Neural crest cell (in vitro differentiated cells): Measurements from ENCODE around the gene WDR82. TPM values are rescaled to one million over a fixed set of nuclear protein-coding genes. Genes with fewer than 3 reads are reported as not detected.

ENCODE experiments used
- DNase-seq: peaks from one replicate; pipeline ENCODE4 v3.0.0; 2021; ENCODE audit warnings: low read depth, mixed read lengths, low spot score
- H3K27ac Mint-ChIP-seq: one replicate; pipeline ENCODE4 v1.8.0; 2021; ENCODE audit warnings: mild to moderate bottlenecking, mixed read lengths; ENCODE audit not compliant: unreplicated experiment
- H3K27me3 Mint-ChIP-seq: 2 replicates; pipeline ENCODE4 v1.8.0; 2021; ENCODE audit warnings: low read depth, mild to moderate bottlenecking, mixed read lengths
- H3K36me3 Mint-ChIP-seq: 2 replicates; pipeline ENCODE4 v1.8.0; 2021; ENCODE audit warnings: low read depth, mild to moderate bottlenecking, mixed read lengths
- H3K4me1 Mint-ChIP-seq: 2 replicates; pipeline ENCODE4 v1.8.0; 2021; ENCODE audit warnings: mixed read lengths
- H3K4me3 Mint-ChIP-seq: one replicate; pipeline ENCODE4 v1.8.0; 2021; ENCODE audit warnings: mild to moderate bottlenecking, mixed read lengths
- H3K9me3 Mint-ChIP-seq: 2 replicates; pipeline ENCODE4 v1.8.0; 2021; ENCODE audit warnings: mixed read lengths
- CTCF ChIP-seq: fragments of 200-600 bp; sonication (generic); conservative IDR thresholded peaks from 2 replicates; pipeline ENCODE4 v1.5.0; 2021; ENCODE audit warnings: antibody characterized with exemption, mild to moderate bottlenecking
- microRNA-seq: library from miRNA; unstranded; fragments of <30 nt; microRNA quantifications from one replicate; pipeline ENCODE4, GENCODE V29; 2020
- total RNA-seq: library from RNA; stranded (reverse); gene quantifications from 2 replicates; pipeline ENCODE4 v1.2.1, GENCODE V29; 2021

The WDR82 gene
- total RNA-seq, 1 donor from 2014 or later: 114 TPM

DNA sequence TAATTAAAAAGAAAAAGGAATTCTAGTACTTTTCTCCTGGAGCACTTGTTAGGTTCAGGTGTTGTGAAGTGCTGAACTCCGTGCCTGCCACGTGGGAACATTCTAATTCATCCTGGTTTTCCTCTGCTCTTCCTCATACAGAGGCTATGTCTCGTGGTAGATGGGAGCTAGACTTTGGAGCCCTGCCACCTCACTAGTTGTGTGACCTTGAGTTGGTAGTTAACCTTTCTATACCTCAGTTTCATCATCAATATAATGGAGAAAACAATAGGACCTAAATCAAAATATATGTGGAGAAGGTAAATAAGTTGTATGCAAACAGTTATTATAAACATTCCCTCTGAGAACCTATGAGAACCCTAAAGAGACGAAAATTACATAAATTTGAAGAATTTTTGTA lies 69.9 kb downstream of the WDR82 start:
- Mint-ChIP-seq H3K9me3 (no peaks in the 10 kb centered on the region), H3K4me3 (no peak overlapping the region), H3K27me3 (no peaks in the 10 kb centered on the region), H3K36me3 (peaks cover 35% of the 10 kb centered on the region), H3K27ac (no peak overlapping the region), H3K4me1 (no peaks in the 10 kb centered on the region)
- no peak for TF ChIP-seq CTCF
- DNase-seq: no peak

DNA sequence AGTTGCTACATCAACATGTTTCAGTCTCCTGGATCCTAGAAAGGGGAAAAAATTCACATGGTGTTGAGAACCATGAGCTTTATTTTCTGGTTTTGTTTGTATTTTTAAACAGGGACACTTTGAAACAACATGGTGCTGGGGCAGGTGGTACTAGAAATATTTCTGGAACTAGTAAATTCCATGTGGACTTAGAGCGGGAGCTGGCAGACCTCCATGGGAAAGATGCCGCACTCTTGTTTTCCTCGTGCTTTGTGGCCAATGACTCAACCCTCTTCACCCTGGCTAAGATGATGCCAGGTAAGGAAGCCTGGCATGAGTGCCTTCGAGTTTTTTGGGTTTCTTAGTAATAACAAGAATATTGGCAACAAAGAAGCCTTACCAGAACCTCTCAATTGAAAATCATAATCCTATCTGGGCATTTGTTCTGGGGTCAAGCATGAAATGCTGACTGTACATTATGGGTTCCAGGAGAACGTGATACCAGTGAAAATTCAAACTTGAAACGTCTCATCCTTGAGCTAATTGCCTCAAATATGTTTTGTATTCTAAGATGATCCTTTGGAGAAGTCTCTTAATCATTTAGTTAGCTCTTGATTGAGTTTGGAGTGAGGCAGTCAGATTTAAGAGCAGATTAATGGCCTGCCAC lies 72.6 kb downstream of the WDR82 start:
- Mint-ChIP-seq H3K36me3 (peaks cover 37% of the 10 kb centered on the region), H3K27ac (no peak overlapping the region), H3K4me3 (no peak overlapping the region), H3K27me3 (no peaks in the 10 kb centered on the region), H3K4me1 (no peaks in the 10 kb centered on the region), H3K9me3 (no peaks in the 10 kb centered on the region)
- no peak for DNase-seq
- no peak for TF ChIP-seq CTCF

Small RNA genes lying within 50 kb of the gene (microRNA-seq; reads per million reads assigned to microRNA genes)
- gene MIR135A1: 130 reads per million, percentile 63 among the genes with 10 or more reads in this experiment
- 1,058 reads per million, percentile 82 among the genes with 10 or more reads in this experiment for gene MIRLET7G

Other genes starting within 250 kb of the WDR82 start
- gene DUSP7, start 222.1 kb downstream of the WDR82 start, total RNA-seq: 24.2 and 24.3 TPM in 2 replicates
- gene POC1A, start 124.2 kb downstream of the WDR82 start, total RNA-seq: 27.7 and 30.1 TPM in 2 replicates
- 47.8 and 53.0 TPM in 2 replicates for gene ALAS1, start 80.5 kb downstream of the WDR82 start, total RNA-seq
- gene TLR9, start 53.0 kb downstream of the WDR82 start, total RNA-seq: 0.16 TPM in 1 of 2 replicates, not detected in the other
- gene TWF2, start 39.5 kb downstream of the WDR82 start, total RNA-seq: 30.7 and 31.7 TPM in 2 replicates
- gene PPM1M, start 32.9 kb downstream of the WDR82 start, total RNA-seq: 4.3 and 4.4 TPM in 2 replicates
- gene GLYCTK, start 9.2 kb upstream of the WDR82 start, total RNA-seq: 6.1 and 9.7 TPM in 2 replicates
- 2.4 and 3.2 TPM in 2 replicates for gene DNAH1, start 37.7 kb upstream of the WDR82 start, total RNA-seq
- gene BAP1, start 131.4 kb upstream of the WDR82 start, total RNA-seq: 123 and 125 TPM in 2 replicates
- 8.5 and 9.9 TPM in 2 replicates for gene PHF7, start 132.0 kb upstream of the WDR82 start, total RNA-seq
- gene SEMA3G, start 166.5 kb upstream of the WDR82 start, total RNA-seq: 4.1 and 5.2 TPM in 2 replicates
- gene TNNC1, start 175.4 kb upstream of the WDR82 start, total RNA-seq: 0.45 TPM in 1 of 2 replicates, not detected in the other
- 161 and 166 TPM in 2 replicates for gene NISCH, start 177.0 kb upstream of the WDR82 start, total RNA-seq
- gene STAB1, start 216.7 kb upstream of the WDR82 start, total RNA-seq: 0.11 and 0.16 TPM in 2 replicates